Progenitor cell of endocrine pancreas (in vitro differentiated cells): ENCODE results near the gene SRL. TPM values are rescaled to one million over a fixed set of nuclear protein-coding genes. Genes with fewer than 3 reads are reported as not detected.
"Not testable (repeated sequence)": the region's sequence is repeated elsewhere in the genome, so short reads cannot be mapped to it uniquely, and the experiment has no call there.

Source experiments
- DNase-seq: peaks from one replicate; pipeline ENCODE4 v3.0.0; 2021; ENCODE audit warnings: low spot score; ENCODE audit not compliant: unreplicated experiment
- H3K27ac Mint-ChIP-seq: 2 replicates; pipeline ENCODE4 v1.8.0; 2021; ENCODE audit warnings: mild to moderate bottlenecking, moderate library complexity, mixed read lengths
- H3K27me3 Mint-ChIP-seq: 2 replicates; pipeline ENCODE4 v1.8.0; 2021; ENCODE audit warnings: mixed read lengths
- H3K36me3 Mint-ChIP-seq: 2 replicates; pipeline ENCODE4 v1.8.0; 2022; ENCODE audit warnings: mixed read lengths; ENCODE audit not compliant: insufficient read depth
- H3K4me1 Mint-ChIP-seq: 2 replicates; pipeline ENCODE4 v1.8.0; 2021; ENCODE audit warnings: low read depth, mixed read lengths
- H3K4me3 Mint-ChIP-seq: 2 replicates; pipeline ENCODE4 v1.8.0; 2021; ENCODE audit warnings: low read depth, mild to moderate bottlenecking, moderate library complexity, mixed read lengths
- H3K9me3 Mint-ChIP-seq: 2 replicates; pipeline ENCODE4 v1.8.0; 2021; ENCODE audit warnings: low read depth, mixed read lengths
- CTCF ChIP-seq: fragments of 200-600 bp; sonication (generic); IDR thresholded peaks from one replicate; pipeline ENCODE4 v1.5.0; 2021; ENCODE audit warnings: antibody characterized with exemption, mild to moderate bottlenecking; ENCODE audit not compliant: unreplicated experiment
- total RNA-seq: library from RNA; stranded (reverse); gene quantifications from 2 replicates; pipeline ENCODE4 v1.2.1, GENCODE V29; 2021

The SRL gene
- total RNA-seq, 1 donor from 2014 or later: not detected

GRCh38 chr16:4260360-4260759 is 18.5 kb upstream of the SRL start:
- H3K4me1 Mint-ChIP-seq: no peaks in the 10 kb centered on the region

GRCh38 chr16:4257646-4258556 is 16.0 kb upstream of the SRL start:
- Mint-ChIP-seq H3K4me1 (no peaks in the 10 kb centered on the region), H3K36me3 (peaks cover 14% of the 10 kb centered on the region), H3K27me3 (no peaks in the 10 kb centered on the region), H3K4me3 (no peak overlapping the region), H3K9me3 (no peaks in the 10 kb centered on the region), H3K27ac (no peak overlapping the region)
- no peak for DNase-seq
- no peak for TF ChIP-seq CTCF

More at GRCh38 chr16:4260360-4260759, 18.5 kb upstream of the SRL start:
- TF ChIP-seq CTCF: no peak
- no peak overlapping the region for H3K4me3 Mint-ChIP-seq
- no peaks in the 10 kb centered on the region for H3K9me3 Mint-ChIP-seq
- H3K27me3 Mint-ChIP-seq: no peaks in the 10 kb centered on the region
- H3K36me3 Mint-ChIP-seq: peaks cover 13% of the 10 kb centered on the region
- no peak for DNase-seq
- no peak overlapping the region for H3K27ac Mint-ChIP-seq

GRCh38 chr16:4253394-4254150 is 11.7 kb upstream of the SRL start:
- Mint-ChIP-seq H3K27ac (peak overlapping the region; percentile 99), H3K4me1 (no peaks in the 10 kb centered on the region), H3K36me3 (peaks cover 4% of the 10 kb centered on the region), H3K27me3 (no peaks in the 10 kb centered on the region), H3K9me3 (no peaks in the 10 kb centered on the region), H3K4me3 (peak overlapping the region; percentile 92)
- DNase-seq: peak; percentile 99
- no peak for TF ChIP-seq CTCF

- not testable (repeated sequence) for H3K36me3 Mint-ChIP-seq, H3K9me3 Mint-ChIP-seq, H3K4me1 Mint-ChIP-seq, DNase-seq, H3K27me3 Mint-ChIP-seq
- Mint-ChIP-seq H3K4me3 (peak overlapping the region; percentile 92), H3K27ac (peak overlapping the region; percentile 99)
Measured at GRCh38 chr16:4253012-4253393, 11.1 kb upstream of the SRL start.

- peaks cover 10% of the 10 kb centered on the region for H3K4me1 Mint-ChIP-seq
- H3K4me3 Mint-ChIP-seq: no peak overlapping the region
- peaks cover 2% of the 10 kb centered on the region for H3K36me3 Mint-ChIP-seq
- DNase-seq: no peak
- H3K27me3 Mint-ChIP-seq: no peaks in the 10 kb centered on the region
- no peak overlapping the region for H3K27ac Mint-ChIP-seq
- H3K9me3 Mint-ChIP-seq: no peaks in the 10 kb centered on the region
- no peak for TF ChIP-seq CTCF
Measured at GRCh38 chr16:4249530-4250308, 7.8 kb upstream of the SRL start.
